Gastroesophageal sphincter (tissue), 4 donors: ENCODE measurements around the gene CDRT15. TPM values are rescaled to one million over a fixed set of nuclear protein-coding genes. Genes with fewer than 3 reads are reported as not detected.

ENCODE experiments used
- ATAC-seq: fragments of 150-250 bp; one replicate; pipeline ENCODE4 v1.9.1; 2016; ENCODE audit warnings: mild to moderate bottlenecking, moderate library complexity
- H3K27ac ChIP-seq, 4 donors: fragments of 200-600 bp; sonication (generic) in 3 of 4; 1 replicate in 3 of 4; 2 replicates in 1 of 4; pipeline ENCODE4 v1.5.1; 2016 to 2019
- H3K27me3 ChIP-seq: fragments of 200-600 bp; sonication (generic); one replicate; pipeline ENCODE4 v1.5.1; 2019
- H3K36me3 ChIP-seq, 2 donors: fragments of 200-600 bp; sonication (generic); one replicate each; pipeline ENCODE4 v1.5.1; 2019; ENCODE audit warnings: control low read depth in 1 of 2
- H3K4me1 ChIP-seq, 3 donors: fragments of 200-600 bp; sonication (generic); 1 replicate in 2 of 3; 2 replicates in 1 of 3; pipeline ENCODE4 v1.5.1; 2016 to 2019; ENCODE audit warnings: control low read depth in 2 of 3
- H3K4me3 ChIP-seq, 2 donors: fragments of 200-600 bp; sonication (generic); one replicate each; pipeline ENCODE4 v1.5.1; 2019; ENCODE audit warnings: mild to moderate bottlenecking in 1 of 2, moderate library complexity in 1 of 2
- H3K9me3 ChIP-seq, 3 donors: fragments of 200-600 bp; sonication (generic); one replicate each; pipeline ENCODE4 v1.5.1; 2017 to 2019; ENCODE audit warnings: control low read depth in 2 of 3
- CTCF ChIP-seq, 4 experiments: fragments of 200-600 bp in 2 of 4; fragments of 450-650 bp in 2 of 4; sonication (generic) in 1 of 4; IDR thresholded peaks; one replicate each; pipeline ENCODE4 v1.5.1; 2017 to 2019; ENCODE audit warnings: antibody characterized with exemption in 4 of 4, mild to moderate bottlenecking in 2 of 4, moderate library complexity in 2 of 4
- EP300 ChIP-seq: sonication (generic); formaldehyde crosslinking; IDR thresholded peaks from one replicate; pipeline ENCODE4 v1.6.1; 2017; ENCODE audit warnings: antibody characterized with exemption, mild to moderate bottlenecking
- POLR2A ChIP-seq, 2 donors: fragments of 450-650 bp; IDR thresholded peaks; one replicate each; pipeline ENCODE4 v1.6.1; 2017; ENCODE audit warnings: antibody characterized with exemption in 2 of 2, mild to moderate bottlenecking in 2 of 2, moderate library complexity in 1 of 2
- POLR2AphosphoS5 ChIP-seq: sonication (generic); formaldehyde crosslinking; IDR thresholded peaks from one replicate; pipeline ENCODE4 v1.6.1; 2017; ENCODE audit warnings: antibody characterized with exemption
- WGBS, 2 donors: methylation state at CpG; one replicate each; pipeline ENCODE4 v1.1.5; 2018; ENCODE audit warnings: low coverage in 1 of 2; 5-methylcytosine and 5-hydroxymethylcytosine counted together
- total RNA-seq, 4 donors: library from RNA; depleted of rRNA; stranded (reverse); fragments of >200 nt; gene quantifications; one replicate each; pipeline ENCODE4 v1.1.0, GENCODE V29; 2016

CDRT15 gene
- total RNA-seq, 4 donors from 2014 or later = not detected

GRCh38 chr17:14207791-14208190 lies 28.9 kb downstream of the CDRT15 start:
- Histone ChIP-seq H3K27me3 (no peaks in the 10 kb centered on the region), H3K9me3 (no peaks in the 10 kb centered on the region), H3K4me1 (no peaks in the 10 kb centered on the region), H3K27ac (no peak overlapping the region), H3K36me3 (peaks cover 0 to 75% of the 10 kb centered on the region in 2 donors), H3K4me3 (no peak overlapping the region)
- ATAC-seq = no peak
- TF ChIP-seq EP300 = no peak
- no peak for TF ChIP-seq CTCF (IDR thresholded peaks at IDR 0.05)
- no peak for TF ChIP-seq POLR2A (IDR thresholded peaks at IDR 0.05)
- no peak for TF ChIP-seq POLR2AphosphoS5
- WGBS, 2 donors = 80 to 90% methylated on average over 1 to 2 of the region's 5 CpGs

GRCh38 chr17:14206891-14207290 lies 29.8 kb downstream of the CDRT15 start:
- no peak for ATAC-seq

GRCh38 chr17:14205992-14206461 lies 30.6 kb downstream of the CDRT15 start:
- WGBS, 2 donors = 69 to 83% methylated on average over 4 to 7 of the region's 13 CpGs
- peak; percentile 45 for ATAC-seq
- H3K27ac ChIP-seq = no peak overlapping the region
- no peak overlapping the region for H3K4me3 ChIP-seq
- peaks cover 0 to 65% of the 10 kb centered on the region in 2 donors for H3K36me3 ChIP-seq
- H3K9me3 ChIP-seq = no peaks in the 10 kb centered on the region
- no peak for TF ChIP-seq POLR2AphosphoS5
- TF ChIP-seq POLR2A (IDR thresholded peaks at IDR 0.05) = no peak
- TF ChIP-seq CTCF (IDR thresholded peaks at IDR 0.05) = no peak
- TF ChIP-seq EP300 = no peak
- no peaks in the 10 kb centered on the region for H3K4me1 ChIP-seq
- H3K27me3 ChIP-seq = no peaks in the 10 kb centered on the region

More at GRCh38 chr17:14206891-14207290, 29.8 kb downstream of the CDRT15 start:
- no peak overlapping the region for H3K4me3 ChIP-seq
- 91 to 96% methylated on average over 14 to 15 of the region's 29 CpGs for WGBS, 2 donors
- peaks cover 0 to 74% of the 10 kb centered on the region in 2 donors for H3K36me3 ChIP-seq
- no peaks in the 10 kb centered on the region for H3K27me3 ChIP-seq
- no peak overlapping the region for H3K27ac ChIP-seq
- H3K4me1 ChIP-seq = no peaks in the 10 kb centered on the region
- H3K9me3 ChIP-seq = no peaks in the 10 kb centered on the region
- TF ChIP-seq CTCF (IDR thresholded peaks at IDR 0.05) (no peak), POLR2A (IDR thresholded peaks at IDR 0.05) (no peak), EP300 (no peak), POLR2AphosphoS5 (no peak)

GRCh38 chr17:14205380-14205779 lies 31.3 kb downstream of the CDRT15 start:
- Histone ChIP-seq H3K4me3 (no peak overlapping the region), H3K27ac (no peak overlapping the region), H3K9me3 (no peaks in the 10 kb centered on the region), H3K27me3 (no peaks in the 10 kb centered on the region), H3K4me1 (no peaks in the 10 kb centered on the region), H3K36me3 (peaks cover 0 to 59% of the 10 kb centered on the region in 2 donors)
- no peak for TF ChIP-seq EP300
- no peak for TF ChIP-seq POLR2AphosphoS5
- no peak for ATAC-seq
- WGBS, 2 donors = 100% methylated on average over 5 of the region's 10 CpGs; no CpG with 5 or more reads in 1 of the 2 donors

GRCh38 chr17:14204546-14204945 lies 32.1 kb downstream of the CDRT15 start:
- Histone ChIP-seq H3K4me3 (no peak overlapping the region), H3K36me3 (peaks cover 0 to 54% of the 10 kb centered on the region in 2 donors), H3K27me3 (no peaks in the 10 kb centered on the region), H3K4me1 (no peaks in the 10 kb centered on the region), H3K27ac (no peak overlapping the region), H3K9me3 (no peaks in the 10 kb centered on the region)
- TF ChIP-seq POLR2A (IDR thresholded peaks at IDR 0.05) (no peak), CTCF (IDR thresholded peaks at IDR 0.05) (no peak), EP300 (no peak), POLR2AphosphoS5 (no peak)
- 83% methylated on average over 2 of the region's 2 CpGs; no CpG with 5 or more reads in 1 of the 2 donors for WGBS, 2 donors
- no peak for ATAC-seq
